GM10847 (cell line): Measurements from ENCODE around the gene ECSCR.

Experiments used
- POLR2A ChIP-seq: IDR thresholded peaks from 2 replicates; pipeline ENCODE4 v1.6.1; 2011; ENCODE audit not compliant: insufficient read length; ENCODE audit errors: extremely low read depth

Gene ECSCR

GRCh38 chr5:139462586-139463276 is at the start of gene ECSCR:
TSS of gene ECSCR (minus strand) at chr5:139462743. CDS start at chr5:139462670, 73 bp downstream.
- TF ChIP-seq POLR2A, result no peak

- TF ChIP-seq POLR2A, result no peak
These were observed 38.8 kb upstream of the ECSCR start for GRCh38 chr5:139501381-139501780.

GRCh38 chr5:139495638-139496435 is 33.3 kb upstream of the ECSCR start:
- TF ChIP-seq POLR2A, result no peak

- no peak for TF ChIP-seq POLR2A
These were observed 32.3 kb upstream of the ECSCR start for GRCh38 chr5:139494832-139495231.

- TF ChIP-seq POLR2A, result no peak
These were observed 31.7 kb upstream of the ECSCR start for GRCh38 chr5:139494256-139494655.

- TF ChIP-seq POLR2A, result no peak
These were observed 30.2 kb upstream of the ECSCR start for GRCh38 chr5:139492700-139493192.

GRCh38 chr5:139488260-139488659 is 25.7 kb upstream of the ECSCR start:
- TF ChIP-seq POLR2A, result no peak

- TF ChIP-seq POLR2A, result no peak
These were observed 23.7 kb upstream of the ECSCR start for GRCh38 chr5:139486201-139486600.

- TF ChIP-seq POLR2A, result no peak
These were observed 19.7 kb upstream of the ECSCR start, which contains the start of gene STING1 for GRCh38 chr5:139482050-139482889. TSS of gene STING1 (minus strand) at chr5:139482758. CDS start at chr5:139481704, 1,054 bp downstream.

GRCh38 chr5:139481580-139482049 is 19.1 kb upstream of the ECSCR start:
- TF ChIP-seq POLR2A, result no peak

- no peak for TF ChIP-seq POLR2A
These were observed 18.6 kb upstream of the ECSCR start for GRCh38 chr5:139481122-139481533.

GRCh38 chr5:139475865-139476617 is 13.5 kb upstream of the ECSCR start:
- TF ChIP-seq POLR2A, result no peak

GRCh38 chr5:139474890-139475791 is 12.6 kb upstream of the ECSCR start:
- TF ChIP-seq POLR2A, result no peak

GRCh38 chr5:139473565-139473964 is 11.0 kb upstream of the ECSCR start:
- TF ChIP-seq POLR2A, result no peak

- TF ChIP-seq POLR2A, result no peak
These were observed 10.6 kb upstream of the ECSCR start for GRCh38 chr5:139473105-139473504.
